Ishikawa (cell line): ENCODE data around the gene CORO7.

ENCODE experiments used
- CEBPB ChIP-seq: IDR thresholded peaks from 2 replicates; pipeline ENCODE4 v1.6.1; 2012
- CREB1 ChIP-seq: IDR thresholded peaks from 2 replicates; pipeline ENCODE4 v1.6.1; 2012; ENCODE audit warnings: low read depth
- EGR1 ChIP-seq: IDR thresholded peaks from 2 replicates; pipeline ENCODE4 v1.6.1; 2012
- EP300 ChIP-seq: IDR thresholded peaks from 2 replicates; pipeline ENCODE4 v1.6.1; 2012; ENCODE audit warnings: borderline replicate concordance
- FOXM1 ChIP-seq: IDR thresholded peaks from 2 replicates; pipeline ENCODE4 v1.6.1; 2012; ENCODE audit warnings: low read depth, borderline replicate concordance
- NFIC ChIP-seq: IDR thresholded peaks from 2 replicates; pipeline ENCODE4 v1.6.1; 2012
- RAD21 ChIP-seq: IDR thresholded peaks from 2 replicates; pipeline ENCODE4 v1.6.1; 2012; ENCODE audit warnings: low read depth
- TAF1 ChIP-seq: IDR thresholded peaks from 2 replicates; pipeline ENCODE4 v1.6.1; 2012; ENCODE audit warnings: low read depth, mild to moderate bottlenecking
- TCF12 ChIP-seq: IDR thresholded peaks from 2 replicates; pipeline ENCODE4 v1.6.1; 2012; ENCODE audit warnings: low read depth
- TEAD4 ChIP-seq: IDR thresholded peaks from 2 replicates; pipeline ENCODE4 v1.6.1; 2012
- YY1 ChIP-seq: IDR thresholded peaks from 2 replicates; pipeline ENCODE4 v1.6.1; 2012; ENCODE audit warnings: low read depth
- ZBTB7A ChIP-seq: IDR thresholded peaks from 2 replicates; pipeline ENCODE4 v1.6.1; 2012; ENCODE audit warnings: low read depth
- TF ChIP-seq, protein P1 (sequence below): IDR thresholded peaks from 2 replicates; pipeline ENCODE4 v1.6.1; 2012
- TF ChIP-seq, protein P2 (sequence below): IDR thresholded peaks from 2 replicates; pipeline ENCODE4 v1.6.1; 2012
- TF ChIP-seq, protein P3 (sequence below): IDR thresholded peaks from 2 replicates; pipeline ENCODE4 v1.6.1; 2012; ENCODE audit warnings: low read depth, mild to moderate bottlenecking

CORO7 gene

DNA sequence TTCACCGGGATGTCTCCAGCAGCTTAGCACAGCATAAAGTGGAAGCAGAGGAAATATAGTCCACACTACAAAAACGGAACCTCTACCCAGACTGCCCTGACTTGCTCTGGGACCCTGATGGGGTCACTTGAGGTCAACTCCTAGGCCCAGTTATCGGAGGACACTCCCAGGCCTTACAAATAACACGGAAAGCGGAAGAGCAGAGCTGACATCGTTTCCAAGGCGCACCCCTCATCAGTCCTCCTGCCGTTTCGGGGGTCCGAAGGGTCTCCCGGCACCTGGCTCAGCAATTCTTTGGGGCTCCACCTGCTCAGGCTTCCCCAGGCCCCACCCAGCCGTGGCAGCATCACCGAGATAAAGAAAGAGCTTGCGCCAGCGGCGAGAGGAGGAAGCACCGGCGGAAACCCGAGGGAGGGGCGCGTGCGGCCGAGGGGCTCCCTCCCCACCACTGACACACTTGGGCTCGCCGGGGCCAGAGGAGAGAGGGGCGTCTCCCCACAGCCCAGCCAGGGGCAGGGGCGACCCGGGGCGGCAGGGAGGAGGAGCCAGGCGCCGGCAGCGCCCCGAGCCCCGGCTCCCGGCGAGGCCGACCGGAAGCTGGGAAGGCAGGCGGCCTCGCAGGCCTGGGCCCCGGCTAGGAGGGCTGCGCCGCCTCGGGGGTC is 727 bp downstream of the CORO7 start:
- TF ChIP-seq RAD21 (no peak), EP300 (no peak)

DNA sequence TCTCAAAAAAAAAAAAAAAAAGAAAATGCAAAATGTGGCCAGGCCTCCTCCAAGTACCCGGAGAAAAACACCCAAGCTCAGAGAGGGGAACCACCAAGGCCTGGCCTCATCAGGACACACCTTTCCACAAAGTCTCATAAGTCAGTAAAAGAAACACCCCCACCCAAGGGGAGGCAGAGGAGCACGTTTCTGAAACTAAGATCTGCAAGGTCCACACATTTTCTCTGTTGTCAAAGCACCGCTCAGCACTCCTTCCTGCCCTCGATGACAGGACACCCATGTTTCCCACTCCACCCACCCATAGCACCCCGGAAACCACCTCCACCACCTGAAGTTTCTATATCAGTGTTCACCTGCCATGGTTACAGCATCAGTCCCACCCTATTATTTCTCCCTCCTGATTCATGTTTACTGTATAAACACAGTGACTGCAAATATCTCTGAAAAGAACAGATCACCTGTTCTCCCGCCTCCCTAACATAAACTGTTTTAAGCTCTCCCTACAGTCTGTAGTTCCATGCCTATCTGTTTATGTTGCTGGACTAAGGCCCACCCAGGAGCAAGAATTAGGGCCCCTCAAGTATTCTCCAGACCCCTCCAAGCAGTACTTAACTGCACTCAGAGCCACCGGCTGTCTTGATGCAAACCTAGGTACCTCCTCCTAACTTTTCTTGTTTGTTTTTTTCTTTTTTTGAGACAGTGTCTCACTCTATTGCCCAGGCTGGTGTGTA is 2.0 kb downstream of the CORO7 start:
- TF ChIP-seq FOXM1, result no peak
- TF ChIP-seq TAF1, result no peak
- TF ChIP-seq, protein P1, sequence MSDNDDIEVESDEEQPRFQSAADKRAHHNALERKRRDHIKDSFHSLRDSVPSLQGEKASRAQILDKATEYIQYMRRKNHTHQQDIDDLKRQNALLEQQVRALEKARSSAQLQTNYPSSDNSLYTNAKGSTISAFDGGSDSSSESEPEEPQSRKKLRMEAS, result no peak
- no peak for TF ChIP-seq TCF12
- TF ChIP-seq, protein P2, sequence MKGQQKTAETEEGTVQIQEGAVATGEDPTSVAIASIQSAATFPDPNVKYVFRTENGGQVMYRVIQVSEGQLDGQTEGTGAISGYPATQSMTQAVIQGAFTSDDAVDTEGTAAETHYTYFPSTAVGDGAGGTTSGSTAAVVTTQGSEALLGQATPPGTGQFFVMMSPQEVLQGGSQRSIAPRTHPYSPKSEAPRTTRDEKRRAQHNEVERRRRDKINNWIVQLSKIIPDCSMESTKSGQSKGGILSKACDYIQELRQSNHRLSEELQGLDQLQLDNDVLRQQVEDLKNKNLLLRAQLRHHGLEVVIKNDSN, result no peak
- no peak for TF ChIP-seq YY1
- no peak for TF ChIP-seq CEBPB
- TF ChIP-seq TEAD4, result no peak
- no peak for TF ChIP-seq NFIC
- no peak for TF ChIP-seq CREB1
- TF ChIP-seq, protein P3, sequence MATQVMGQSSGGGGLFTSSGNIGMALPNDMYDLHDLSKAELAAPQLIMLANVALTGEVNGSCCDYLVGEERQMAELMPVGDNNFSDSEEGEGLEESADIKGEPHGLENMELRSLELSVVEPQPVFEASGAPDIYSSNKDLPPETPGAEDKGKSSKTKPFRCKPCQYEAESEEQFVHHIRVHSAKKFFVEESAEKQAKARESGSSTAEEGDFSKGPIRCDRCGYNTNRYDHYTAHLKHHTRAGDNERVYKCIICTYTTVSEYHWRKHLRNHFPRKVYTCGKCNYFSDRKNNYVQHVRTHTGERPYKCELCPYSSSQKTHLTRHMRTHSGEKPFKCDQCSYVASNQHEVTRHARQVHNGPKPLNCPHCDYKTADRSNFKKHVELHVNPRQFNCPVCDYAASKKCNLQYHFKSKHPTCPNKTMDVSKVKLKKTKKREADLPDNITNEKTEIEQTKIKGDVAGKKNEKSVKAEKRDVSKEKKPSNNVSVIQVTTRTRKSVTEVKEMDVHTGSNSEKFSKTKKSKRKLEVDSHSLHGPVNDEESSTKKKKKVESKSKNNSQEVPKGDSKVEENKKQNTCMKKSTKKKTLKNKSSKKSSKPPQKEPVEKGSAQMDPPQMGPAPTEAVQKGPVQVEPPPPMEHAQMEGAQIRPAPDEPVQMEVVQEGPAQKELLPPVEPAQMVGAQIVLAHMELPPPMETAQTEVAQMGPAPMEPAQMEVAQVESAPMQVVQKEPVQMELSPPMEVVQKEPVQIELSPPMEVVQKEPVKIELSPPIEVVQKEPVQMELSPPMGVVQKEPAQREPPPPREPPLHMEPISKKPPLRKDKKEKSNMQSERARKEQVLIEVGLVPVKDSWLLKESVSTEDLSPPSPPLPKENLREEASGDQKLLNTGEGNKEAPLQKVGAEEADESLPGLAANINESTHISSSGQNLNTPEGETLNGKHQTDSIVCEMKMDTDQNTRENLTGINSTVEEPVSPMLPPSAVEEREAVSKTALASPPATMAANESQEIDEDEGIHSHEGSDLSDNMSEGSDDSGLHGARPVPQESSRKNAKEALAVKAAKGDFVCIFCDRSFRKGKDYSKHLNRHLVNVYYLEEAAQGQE, result no peak
- no peak for TF ChIP-seq EGR1
- TF ChIP-seq EP300, result no peak
- TF ChIP-seq RAD21, result no peak
- no peak for TF ChIP-seq ZBTB7A

DNA sequence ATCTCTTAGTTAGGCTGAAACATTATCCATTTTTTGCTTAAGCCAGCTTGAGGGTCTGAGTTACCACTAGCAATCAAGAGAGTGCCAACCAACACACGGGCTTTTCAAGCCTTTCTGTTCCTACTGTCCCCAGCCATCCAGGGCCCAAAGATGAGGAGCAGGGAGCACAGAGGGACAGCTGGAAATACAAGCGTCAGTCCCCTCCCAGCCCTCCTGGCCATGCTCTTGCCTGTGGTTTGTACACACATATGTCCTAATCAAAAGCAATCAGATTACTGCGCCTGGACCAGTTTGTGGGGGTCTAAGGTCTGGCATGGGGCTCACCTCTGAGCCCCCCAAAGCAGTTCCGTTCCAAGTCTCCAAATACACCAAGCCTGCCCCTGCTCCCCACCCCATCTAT is 3.5 kb downstream of the CORO7 start:
- TF ChIP-seq EGR1, result no peak
- TF ChIP-seq, protein P2, result no peak

DNA sequence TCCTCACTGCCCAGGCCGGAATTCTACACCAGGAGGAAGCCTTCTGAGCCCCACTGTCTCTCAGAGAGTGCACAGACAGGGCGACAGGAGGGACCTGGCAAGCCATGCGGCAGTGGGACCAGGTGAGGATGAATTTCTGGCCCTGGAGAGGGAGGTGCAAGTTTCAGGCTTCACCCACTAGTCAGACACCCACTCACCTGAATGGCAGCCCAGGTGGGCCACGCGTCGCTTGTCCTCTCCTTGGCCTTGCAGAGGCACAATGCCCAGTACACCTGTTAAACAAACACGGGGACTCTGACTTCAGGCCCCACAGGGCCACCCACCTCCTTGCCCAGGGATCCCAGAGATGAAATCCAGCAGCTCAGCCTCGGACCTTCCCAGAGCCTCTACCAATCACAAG is 4.2 kb downstream of the CORO7 start:
- TF ChIP-seq TCF12 (no peak), NFIC (no peak), CEBPB (no peak), TAF1 (no peak), FOXM1 (no peak), ZBTB7A (no peak), EP300 (no peak), TEAD4 (no peak), RAD21 (no peak), YY1 (no peak), EGR1 (no peak), CREB1 (no peak)
- TF ChIP-seq, protein P3, result no peak
- TF ChIP-seq, protein P1, result no peak
- TF ChIP-seq, protein P2, result no peak

DNA sequence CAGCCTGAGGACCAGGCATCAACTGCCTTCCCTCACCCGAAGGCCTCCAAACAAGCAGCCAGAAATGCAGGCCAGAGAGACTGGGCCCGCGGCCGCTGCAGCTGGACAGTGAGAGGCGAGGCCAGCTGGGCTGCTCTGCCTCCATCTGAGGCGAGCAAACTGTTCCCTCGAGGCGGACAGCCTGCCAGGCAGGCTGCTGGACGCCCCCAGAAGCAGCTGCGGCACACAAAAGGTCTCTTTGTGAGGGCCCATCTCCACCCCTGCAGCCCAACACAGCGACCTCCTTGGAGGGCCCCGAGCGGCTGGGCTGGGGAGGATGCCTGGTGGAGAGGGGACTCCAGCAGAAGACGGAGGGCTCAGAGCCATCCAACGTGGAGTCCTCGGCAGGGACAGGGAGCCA is 4.7 kb downstream of the CORO7 start:
- TF ChIP-seq, protein P3, result no peak
- TF ChIP-seq FOXM1 (no peak), CEBPB (no peak), TCF12 (no peak), EP300 (no peak), EGR1 (no peak), NFIC (no peak), YY1 (no peak), CREB1 (no peak), RAD21 (no peak), TEAD4 (no peak), ZBTB7A (no peak), TAF1 (no peak)
- TF ChIP-seq, protein P1, result no peak
- TF ChIP-seq, protein P2, result no peak
